CD14-positive monocyte (primary cell): ENCODE measurements around the gene ICOS. TPM values are rescaled to one million over a fixed set of nuclear protein-coding genes. Genes with fewer than 3 reads are reported as not detected.

ENCODE experiments used
- DNase-seq, 3 donors: peaks; one replicate each; pipeline ENCODE4 v3.0.0-alpha.2; 2011 to 2022
- H2AFZ ChIP-seq: 2 replicates; pipeline ENCODE4 v1.6.0; 2012; ENCODE audit warnings: mild to moderate bottlenecking, low read depth, low read length, inconsistent platforms; ENCODE audit not compliant: insufficient read depth, poor library complexity, severe bottlenecking
- H3K27ac ChIP-seq, 2 donors: 1 replicate in 1 of 2; 2 replicates in 1 of 2; pipeline ENCODE4 v1.5.1; 2012 to 2013; ENCODE audit warnings: low read length in 2 of 2, control low read depth in 1 of 2, inconsistent platforms in 1 of 2, low read depth in 1 of 2, mild to moderate bottlenecking in 1 of 2
- H3K27me3 ChIP-seq, 2 donors: one replicate each; pipeline versions ENCODE4 v1.6.0 to v1.6.1; 2011 to 2013; ENCODE audit warnings: low read length in 2 of 2; ENCODE audit not compliant: control insufficient read depth in 2 of 2, insufficient read depth in 2 of 2
- H3K36me3 ChIP-seq, 2 donors: replicated peaks in 1 of 2; 1 replicate in 1 of 2; 2 replicates in 1 of 2; pipeline versions ENCODE4 v1.5.1 to v1.6.1; 2012 to 2013; ENCODE audit warnings: low read length in 2 of 2, control low read depth in 1 of 2, inconsistent platforms in 1 of 2, mild to moderate bottlenecking in 1 of 2; ENCODE audit not compliant: insufficient read depth in 2 of 2, control insufficient read depth in 1 of 2
- H3K4me1 ChIP-seq, 2 donors: 1 replicate in 1 of 2; 2 replicates in 1 of 2; pipeline versions ENCODE4 v1.5.1 to v1.6.1; 2012 to 2013; ENCODE audit warnings: low read length in 2 of 2, control low read depth in 1 of 2, inconsistent platforms in 1 of 2, mild to moderate bottlenecking in 1 of 2, moderate library complexity in 1 of 2; ENCODE audit not compliant: insufficient read depth in 2 of 2, control insufficient read depth in 1 of 2
- H3K4me2 ChIP-seq: replicated peaks from 2 replicates; pipeline ENCODE3; 2012; ENCODE audit warnings: low read length, moderate library complexity, mild to moderate bottlenecking; ENCODE audit not compliant: poor library complexity, severe bottlenecking; ENCODE audit errors: extremely low read depth
- H3K4me3 ChIP-seq, 3 experiments: fragments of 200-600 bp in 1 of 3; sonication (generic) in 1 of 3; replicated peaks in 1 of 3; 1 replicate in 2 of 3; 2 replicates in 1 of 3; pipeline ENCODE4 v1.5.1; 2011 to 2013; ENCODE audit warnings: low read length in 3 of 3, mild to moderate bottlenecking in 3 of 3, control low read depth in 2 of 3, low read depth in 2 of 3, inconsistent platforms in 1 of 3, moderate library complexity in 1 of 3
- H3K79me2 ChIP-seq: 2 replicates; pipeline ENCODE4 v1.6.0; 2012; ENCODE audit warnings: mild to moderate bottlenecking, control low read depth, inconsistent platforms, low read length, moderate library complexity; ENCODE audit not compliant: insufficient read depth
- H3K9ac ChIP-seq: 2 replicates; pipeline ENCODE4 v1.6.0; 2017; ENCODE audit warnings: low read length, mild to moderate bottlenecking; ENCODE audit not compliant: insufficient read depth, poor library complexity, severe bottlenecking
- H3K9me3 ChIP-seq, 2 donors: replicated peaks in 1 of 2; 1 replicate in 1 of 2; 2 replicates in 1 of 2; pipeline versions ENCODE4 v1.5.1 to v1.6.1; 2012 to 2013; ENCODE audit warnings: low read length in 2 of 2, control low read depth in 1 of 2; ENCODE audit not compliant: control insufficient read depth in 1 of 2, insufficient read depth in 1 of 2
- H4K20me1 ChIP-seq: 2 replicates; pipeline ENCODE4 v1.6.0; 2012; ENCODE audit warnings: mild to moderate bottlenecking, low read length, control low read depth, moderate library complexity; ENCODE audit not compliant: insufficient read depth
- H3K27ac Mint-ChIP-seq, 7 donors: one replicate each; pipeline ENCODE4 v1.8.0; 2020; ENCODE audit warnings: mild to moderate bottlenecking in 7 of 7, mixed read lengths in 7 of 7, moderate library complexity in 6 of 7, inconsistent platforms in 2 of 7
- H3K27me3 Mint-ChIP-seq, 3 donors: one replicate each; pipeline ENCODE4 v1.8.0; 2021 to 2022; ENCODE audit warnings: low read depth in 3 of 3, mild to moderate bottlenecking in 3 of 3, mixed read lengths in 3 of 3, moderate library complexity in 3 of 3, inconsistent platforms in 1 of 3
- H3K36me3 Mint-ChIP-seq, 2 donors: one replicate each; pipeline ENCODE4 v1.8.0; 2020; ENCODE audit warnings: mixed read lengths in 2 of 2, inconsistent platforms in 1 of 2, mild to moderate bottlenecking in 1 of 2
- H3K4me1 Mint-ChIP-seq: one replicate; pipeline ENCODE4 v1.8.0; 2020; ENCODE audit warnings: mild to moderate bottlenecking, mixed read lengths
- H3K4me3 Mint-ChIP-seq, 2 donors: one replicate each; pipeline ENCODE4 v1.8.0; 2020; ENCODE audit warnings: mild to moderate bottlenecking in 2 of 2, mixed read lengths in 2 of 2, moderate library complexity in 1 of 2
- H3K9me3 Mint-ChIP-seq, 7 donors: one replicate each; pipeline ENCODE4 v1.8.0; 2020 to 2022; ENCODE audit warnings: mixed read lengths in 7 of 7, mild to moderate bottlenecking in 6 of 7, moderate library complexity in 6 of 7, inconsistent platforms in 2 of 7
- CTCF ChIP-seq: fragments of 200-600 bp; IDR thresholded peaks from one replicate; pipeline ENCODE4 v1.8.0; 2022; ENCODE audit warnings: antibody characterized with exemption, mild to moderate bottlenecking
- WGBS: methylation state at CpG from one replicate; pipeline ENCODE4 v1.1.5; 2013; ENCODE audit warnings: missing lambda C conversion rate; ENCODE audit not compliant: insufficient coverage; 5-methylcytosine and 5-hydroxymethylcytosine counted together
- intact Hi-C, 2 donors: fragments of 100-400 bp; cut with micrococcal nuclease; formaldehyde crosslinking; loops; one replicate each; pipeline versions ENCODE4 v1.15.0 to v1.15.1; 2023
- polyA plus RNA-seq, 3 donors: library from polyadenylated mRNA; depleted of rRNA in 1 of 3; unstranded in 2 of 3; stranded (reverse) in 1 of 3; fragments of 300-500 nt in 2 of 3; fragments of >200 nt in 1 of 3; fragmentation: Illumina TruSeq in 2 of 3; gene quantifications; 1 replicate in 2 of 3; 2 replicates in 1 of 3; pipeline ENCODE4 v1.2.3, GENCODE V29; 2012 to 2021

ICOS gene
- polyA plus RNA-seq, 3 donors: 0.03 to 0.13 TPM; not detected in 1

GRCh38 chr2:203918839-203919238 is 17.7 kb upstream of the ICOS start:
- Mint-ChIP-seq H3K4me3 (no peak overlapping the region), H3K36me3 (no peaks in the 10 kb centered on the region), H3K9me3 (no peaks in the 10 kb centered on the region), H3K27ac (no peak overlapping the region), H3K27me3 (peaks cover 0 to 2% (median 0%) of the 10 kb centered on the region in 3 donors), H3K4me1 (peaks cover 16% of the 10 kb centered on the region)
- WGBS: 97% methylated on average over 3 of the region's 3 CpGs
- no peak overlapping the region for H3K4me2 ChIP-seq
- intact Hi-C loops: no loop called here
- no peak for TF ChIP-seq CTCF
- DNase-seq: no peak
- no peaks in the 10 kb centered on the region for H3K36me3 ChIP-seq
- H4K20me1 ChIP-seq: no peaks in the 10 kb centered on the region
- no peak overlapping the region for H3K4me3 ChIP-seq
- no peak overlapping the region for H2AFZ ChIP-seq
- no peaks in the 10 kb centered on the region for H3K9me3 ChIP-seq
- no peaks in the 10 kb centered on the region for H3K27me3 ChIP-seq
- H3K79me2 ChIP-seq: no peaks in the 10 kb centered on the region
- H3K9ac ChIP-seq: no peak overlapping the region
- H3K27ac ChIP-seq: no peak overlapping the region
- peaks cover 15 to 17% of the 10 kb centered on the region in 2 donors for H3K4me1 ChIP-seq

- H2AFZ ChIP-seq: no peak overlapping the region
- H3K9me3 Mint-ChIP-seq: peaks cover 0 to 2% (median 0%) of the 10 kb centered on the region in 7 donors
- H3K27ac Mint-ChIP-seq: no peak overlapping the region
- H3K4me3 Mint-ChIP-seq: no peak overlapping the region
- no peaks in the 10 kb centered on the region for H4K20me1 ChIP-seq
- no peaks in the 10 kb centered on the region for H3K27me3 ChIP-seq
- H3K4me1 Mint-ChIP-seq: peaks cover 2% of the 10 kb centered on the region
- peaks cover 0 to 3% (median 0%) of the 10 kb centered on the region in 3 donors for H3K27me3 Mint-ChIP-seq
- H3K36me3 Mint-ChIP-seq: no peaks in the 10 kb centered on the region
- no peak for DNase-seq
- no peak overlapping the region for H3K4me2 ChIP-seq
- no peaks in the 10 kb centered on the region for H3K9me3 ChIP-seq
- no peak overlapping the region for H3K9ac ChIP-seq
- intact Hi-C loops: no loop called here
- no peak for TF ChIP-seq CTCF
- no peaks in the 10 kb centered on the region for H3K36me3 ChIP-seq
- H3K79me2 ChIP-seq: no peaks in the 10 kb centered on the region
- WGBS: 100% methylated on average over 1 of the region's 3 CpGs
- no peaks in the 10 kb centered on the region for H3K4me1 ChIP-seq
- H3K27ac ChIP-seq: no peak overlapping the region
- H3K4me3 ChIP-seq: no peak overlapping the region
Observed at GRCh38 chr2:203925512-203926158, 10.9 kb upstream of the ICOS start.
